ENCODE measurements around the gene MUC13. TPM values are rescaled to one million over a fixed set of nuclear protein-coding genes. Genes with fewer than 3 reads are reported as not detected.

The MUC13 gene
- total and polyA plus RNA-seq, 7 donors, result 1.4 to 440 (median 119) TPM; not detected in 3

- Histone ChIP-seq H3K9me3 (no peaks in the 10 kb centered on the region), H3K36me3 (peaks cover 6 to 62% (median 15%) of the 10 kb centered on the region in 4 donors), H3K27me3 (no peaks in the 10 kb centered on the region), H3K27ac (no peak overlapping the region), H3K4me3 (no peak overlapping the region), H3K4me1 (no peaks in the 10 kb centered on the region)
- intact Hi-C loops (cut with DNase I), result no loop called here
- TF ChIP-seq EP300 (IDR thresholded peaks at IDR 0.05) (no peak), POLR2AphosphoS5 (IDR thresholded peaks at IDR 0.05) (no peak), CTCF (IDR thresholded peaks at IDR 0.05) (no peak), POLR2A (IDR thresholded peaks at IDR 0.05) (no peak)
- 77 to 86% methylated on average over 8 of the region's 8 CpGs for WGBS, 2 donors
- no peak for DNase-seq
Measured at GRCh38 chr3:124969190-124969589, 34.6 kb upstream of the MUC13 start.

GRCh38 chr3:124967964-124968363, 33.4 kb upstream of the MUC13 start:
- Histone ChIP-seq H3K4me1 (no peaks in the 10 kb centered on the region), H3K4me3 (no peak overlapping the region), H3K27me3 (no peaks in the 10 kb centered on the region), H3K27ac (peak overlapping the region; percentile 27 to 43 (median 32)), H3K36me3 (peaks cover 6 to 49% (median 15%) of the 10 kb centered on the region in 4 donors), H3K9me3 (no peaks in the 10 kb centered on the region)
- no peak for DNase-seq
- WGBS, 2 donors, result 79 to 81% methylated on average over 10 of the region's 10 CpGs
- intact Hi-C loops (cut with DNase I), result no loop called here
- no peak for TF ChIP-seq POLR2AphosphoS5 (IDR thresholded peaks at IDR 0.05)
- TF ChIP-seq EP300 (IDR thresholded peaks at IDR 0.05), result no peak
- no peak for TF ChIP-seq CTCF (IDR thresholded peaks at IDR 0.05)
- no peak for TF ChIP-seq POLR2A (IDR thresholded peaks at IDR 0.05)

GRCh38 chr3:124966521-124967445, 32.2 kb upstream of the MUC13 start:
- Histone ChIP-seq H3K27ac (peak overlapping the region in 2 of 4 donors; percentile 12 to 36), H3K27me3 (no peaks in the 10 kb centered on the region), H3K4me1 (no peaks in the 10 kb centered on the region), H3K9me3 (no peaks in the 10 kb centered on the region), H3K4me3 (no peak overlapping the region), H3K36me3 (peaks cover 6 to 38% (median 15%) of the 10 kb centered on the region in 4 donors)
- WGBS, 2 donors, result 81 to 89% methylated on average over 7 of the region's 7 CpGs
- no peak for DNase-seq
- intact Hi-C loops (cut with DNase I), result no loop called here
- TF ChIP-seq POLR2A (IDR thresholded peaks at IDR 0.05) (no peak), EP300 (IDR thresholded peaks at IDR 0.05) (no peak), POLR2AphosphoS5 (IDR thresholded peaks at IDR 0.05) (no peak), CTCF (IDR thresholded peaks at IDR 0.05) (no peak)

GRCh38 chr3:124965413-124965812, 30.9 kb upstream of the MUC13 start:
- WGBS, 2 donors, result 76 to 85% methylated on average over 1 of the region's 1 CpG
- Histone ChIP-seq H3K36me3 (peaks cover 5 to 27% (median 12%) of the 10 kb centered on the region in 4 donors), H3K4me3 (no peak overlapping the region), H3K27me3 (no peaks in the 10 kb centered on the region), H3K9me3 (no peaks in the 10 kb centered on the region), H3K4me1 (no peaks in the 10 kb centered on the region), H3K27ac (peak overlapping the region in 1 of 4 donors; percentile 11)
- intact Hi-C loops (cut with DNase I), result no loop called here
- DNase-seq, result no peak
- TF ChIP-seq EP300 (IDR thresholded peaks at IDR 0.05) (no peak), CTCF (IDR thresholded peaks at IDR 0.05) (no peak), POLR2AphosphoS5 (IDR thresholded peaks at IDR 0.05) (no peak), POLR2A (IDR thresholded peaks at IDR 0.05) (no peak)
